HepG2 (cell line): ENCODE results near the gene CCDC88A. TPM values are rescaled to one million over a fixed set of nuclear protein-coding genes. Genes with fewer than 3 reads are reported as not detected.

Experiments
- ATAC-seq: fragments of 200-7000 bp; cut with Tn5 transposase; 3 replicates; pipeline ENCODE4 v1.9.1; 2020; ENCODE audit warnings: mild to moderate bottlenecking, moderate library complexity
- BruUV-seq: library from RNA; stranded (reverse); fragments of 400-500 nt; replicated peaks from 2 replicates; lab custom pipeline; 2021; lab: Mats Ljungman, UMichigan
- CTCF ChIA-PET: fragments of 300-600 bp; formaldehyde crosslinking; extraction: SDS; loops from one replicate; lab custom pipeline; 2021; ENCODE audit warnings: low total read pairs, inconsistent platforms, low intra/inter-chr PET ratio; lab: Yijun Ruan, JAX
- POLR2A ChIA-PET: fragments of 350-600 bp; sonication (Branson Sonifier 250); formaldehyde crosslinking; loops from one replicate; lab custom pipeline; 2020; ENCODE audit warnings: antibody characterized with exemption, inconsistent platforms; lab: Yijun Ruan, JAX
- DNase-seq: peaks from one replicate; pipeline ENCODE4 v3.0.0-alpha.2; 2015; ENCODE audit warnings: low spot score
- FAIRE-seq: peaks from 3 replicates; lab custom pipeline; 2011; peaks lifted over from hg19 to GRCh38; lab: Jason Lieb, UNC
- H2AFZ ChIP-seq: one replicate; pipeline ENCODE4 v1.6.1; 2011; ENCODE audit warnings: low read length, inconsistent platforms
- H3K27ac ChIP-seq: fragments of 300-600 bp; 3 replicates; pipeline ENCODE4 v1.8.0; 2011; ENCODE audit warnings: mixed run types, mild to moderate bottlenecking, mixed read lengths, low read length, inconsistent platforms; ENCODE audit not compliant: insufficient read depth; ENCODE audit errors: extremely low read length
- H3K27me3 ChIP-seq, 2 experiments: fragments of 200-600 bp in 1 of 2; 2 replicates in 1 of 2; 3 replicates in 1 of 2; pipeline versions ENCODE4 v1.6.0 to v1.8.0; 2011; ENCODE audit warnings: low read length in 2 of 2, mild to moderate bottlenecking in 2 of 2, moderate library complexity in 2 of 2, inconsistent platforms in 1 of 2; ENCODE audit not compliant: insufficient read depth in 2 of 2, control insufficient read depth in 1 of 2
- H3K36me3 ChIP-seq, 2 experiments: fragments of 200-600 bp in 1 of 2; replicated peaks in 1 of 2; 2 replicates in 1 of 2; 3 replicates in 1 of 2; pipeline versions ENCODE4 v1.5.1 to v1.8.0; 2011; ENCODE audit warnings: low read length in 2 of 2, inconsistent platforms in 1 of 2; ENCODE audit not compliant: insufficient read depth in 2 of 2, control insufficient read depth in 1 of 2
- H3K4me1 ChIP-seq: 2 replicates; pipeline ENCODE4 v1.5.1; 2012; ENCODE audit warnings: low read length, inconsistent platforms; ENCODE audit not compliant: insufficient read depth
- H3K4me2 ChIP-seq: 2 replicates; pipeline ENCODE4 v1.6.0; 2011; ENCODE audit warnings: low read depth, low read length, inconsistent platforms
- H3K4me3 ChIP-seq, 3 experiments: fragments of 200-600 bp in 1 of 3; sonication (generic), shearing (Covaris generic) in 1 of 3; replicated peaks in 1 of 3; 2 replicates each; pipeline ENCODE4 v1.5.1; 2011 to 2016; ENCODE audit warnings: low read length in 3 of 3, inconsistent platforms in 2 of 3, low read depth in 2 of 3, mild to moderate bottlenecking in 2 of 3, control low read depth in 1 of 3, mixed read lengths in 1 of 3; ENCODE audit not compliant: insufficient read depth in 1 of 3
- H3K79me2 ChIP-seq: one replicate; pipeline ENCODE4 v1.6.1; 2011; ENCODE audit warnings: low read length, inconsistent platforms; ENCODE audit not compliant: insufficient read depth
- H3K9ac ChIP-seq: 2 replicates; pipeline ENCODE4 v1.6.0; 2011; ENCODE audit warnings: mild to moderate bottlenecking, low read depth, low read length, inconsistent platforms; ENCODE audit not compliant: insufficient read depth
- H3K9me3 ChIP-seq: 2 replicates; pipeline ENCODE4 v1.5.1; 2012; ENCODE audit warnings: mild to moderate bottlenecking, low read length
- H4K20me1 ChIP-seq: 2 replicates; pipeline ENCODE4 v1.6.0; 2011; ENCODE audit warnings: inconsistent platforms, mild to moderate bottlenecking, low read length, moderate library complexity; ENCODE audit not compliant: insufficient read depth
- CTCF ChIP-seq: sonication (generic); formaldehyde crosslinking; IDR thresholded peaks from 2 replicates; pipeline ENCODE4 v1.5.0; 2020; ENCODE audit warnings: mild to moderate bottlenecking, missing genetic modification reagents, moderate library complexity
- GTF3A ChIP-seq: sonication (generic); formaldehyde crosslinking; conservative IDR thresholded peaks from 2 replicates; pipeline ENCODE4 v1.4.0; 2020; ENCODE audit warnings: mild to moderate bottlenecking, missing genetic modification reagents
- MATR3 ChIP-seq: sonication (generic); formaldehyde crosslinking; IDR thresholded peaks from 2 replicates; pipeline ENCODE4 v1.4.0; 2020; ENCODE audit warnings: missing genetic modification reagents
- RCOR2 ChIP-seq: IDR thresholded peaks from 2 replicates; pipeline ENCODE4 v1.6.1; 2016; ENCODE audit warnings: missing biosample characterization, missing genetic modification reagents
- RNF219 ChIP-seq: sonication (generic); formaldehyde crosslinking; IDR thresholded peaks from 2 replicates; pipeline ENCODE4 v1.5.0; 2020; ENCODE audit warnings: mild to moderate bottlenecking, missing genetic modification reagents
- RORA ChIP-seq: sonication (generic); formaldehyde crosslinking; IDR thresholded peaks from 2 replicates; pipeline ENCODE4 v1.5.0; 2020; ENCODE audit warnings: mild to moderate bottlenecking, missing genetic modification reagents, moderate library complexity
- TAF15 ChIP-seq: fragments of 200-400 bp; formaldehyde crosslinking; IDR thresholded peaks from one replicate; pipeline ENCODE4 v1.6.1; 2018; ENCODE audit warnings: mild to moderate bottlenecking, low read depth, low read length; ENCODE audit not compliant: poor library complexity, severe bottlenecking
- ZNF576 ChIP-seq: sonication (generic); formaldehyde crosslinking; IDR thresholded peaks from 2 replicates; pipeline ENCODE4 v1.4.0; 2020; ENCODE audit warnings: mild to moderate bottlenecking, missing genetic modification reagents
- ZNF83 ChIP-seq: sonication (generic); formaldehyde crosslinking; IDR thresholded peaks from 2 replicates; pipeline ENCODE4 v1.4.0; 2020; ENCODE audit warnings: missing genetic modification reagents, mild to moderate bottlenecking, borderline replicate concordance
- ZSCAN22 ChIP-seq: sonication (generic); formaldehyde crosslinking; IDR thresholded peaks from 2 replicates; pipeline ENCODE4 v1.4.0; 2020; ENCODE audit warnings: mild to moderate bottlenecking, missing genetic modification reagents
- WGBS: methylation state at CpG from one replicate; pipeline ENCODE4 v1.1.6; 2017; ENCODE audit warnings: low lambda C conversion rate; 5-methylcytosine and 5-hydroxymethylcytosine counted together
- in situ Hi-C: cut with HindIII; loops from 2 replicates; pipeline ENCODE4 v1.10.0; 2017; ENCODE audit warnings: low pct_unique_long_range_greater_than_20kb; ENCODE audit not compliant: extremely low pct_ligation_motif_present
- intact Hi-C: fragments of 100-400 bp; cut with micrococcal nuclease; formaldehyde crosslinking; loops from one replicate; pipeline ENCODE4 v1.10.0; 2022; ENCODE audit not compliant: unreplicated experiment
- polyA plus RNA-seq, 8 experiments: library from polyadenylated mRNA; depleted of rRNA in 3 of 8; stranded (reverse) in 7 of 8; unstranded in 1 of 8; fragments of >200 nt; fragmentation: Illumina TruSeq in 4 of 8; extraction: Trizol in 4 of 8; gene quantifications; 2 replicates each; pipeline versions ENCODE4 v1.2.1 to v1.2.3, GENCODE V29; 2011 to 2016; ENCODE audit warnings: low read depth in 4 of 8, missing spikeins in 1 of 8, mixed read lengths in 1 of 8; ENCODE audit not compliant: insufficient read depth in 1 of 8
- total RNA-seq, 5 experiments: library from RNA; depleted of rRNA; stranded (reverse); fragments of >200 nt; fragmentation: Illumina TruSeq; extraction: Trizol; gene quantifications; 2 replicates each; pipeline ENCODE4 v1.2.3, GENCODE V29; 2016; ENCODE audit warnings: low read depth in 1 of 5

The CCDC88A gene
- total and polyA plus RNA-seq, 2 of the 13 experiments (the other 11 are each of a cell fraction or from before 2014, with no cell fraction given) = 43.2 to 84.1 TPM

- TF ChIP-seq CTCF (CRISPR knock-in tag) (peak; percentile 64), MATR3 (CRISPR knock-in tag) (no peak), TAF15 (peak; percentile 94), RCOR2 (CRISPR knock-in tag) (no peak; the same call in 1 of the 2 replicates), ZNF83 (peak; percentile 93; the same call in 1 of the 2 replicates), GTF3A (CRISPR knock-in tag) (no peak; the same call in 1 of the 2 replicates)
These were observed 150.6 kb downstream of the CCDC88A start, which contains the start of gene MTIF2 (continued) for GRCh38 chr2:55268907-55269644.

GRCh38 chr2:55268288-55268906, 151.3 kb downstream of the CCDC88A start:
- peaks cover 16% of the 10 kb centered on the region for H3K4me1 ChIP-seq
- H3K36me3 ChIP-seq = peaks cover 1 to 23% of the 10 kb centered on the region in 2 experiments; a peak in 3 of 5 replicates
- H3K4me3 ChIP-seq = peak overlapping the region; percentile 73 to 81 (median 73)
- H3K9me3 ChIP-seq = no peaks in the 10 kb centered on the region
- intact Hi-C loops = loop anchor here (2.0 kb wide), 1 partner anchor 36 kb away; the partner anchor contains the start of genes CLHC1 and RPS27A
- H3K79me2 ChIP-seq = peaks cover 6% of the 10 kb centered on the region
- H3K9ac ChIP-seq = peak overlapping the region; percentile 95
- BruUV-seq = TSS peak; percentile 95
- DNase-seq (peak; percentile 23), FAIRE-seq (no peak), ATAC-seq (peak; percentile 13)
- in situ Hi-C loops = loop anchor here (5.0 kb wide), 1 partner anchor 36 kb away; the partner anchor contains the start of genes CLHC1 and RPS27A
- H4K20me1 ChIP-seq = no peaks in the 10 kb centered on the region
- H3K27me3 ChIP-seq = no peaks in the 10 kb centered on the region; a peak in 1 of 5 replicates
- peak overlapping the region; percentile 87 for H3K4me2 ChIP-seq
- WGBS = 4% methylated on average over 13 of the region's 13 CpGs
- peak overlapping the region; percentile 73 for H2AFZ ChIP-seq
- ChIA-PET POLR2A (interaction anchor here (1.0 to 1.7 kb wide), 3 partner anchors 13 to 218 kb away, joined by 4 to 11 read pairs (median 5); partner anchors contain the start of genes CLHC1, RPS27A and RTN4), CTCF (no interaction called here)
- H3K27ac ChIP-seq = peak overlapping the region; percentile 91
- 0 out of 2 replicates have a peak, but pooled peaks have one; percentile 15 for TF ChIP-seq RORA (CRISPR knock-in tag)
- peak; percentile 44 for TF ChIP-seq RNF219 (CRISPR knock-in tag)
- peak; percentile 55; the same call in 1 of the 2 replicates for TF ChIP-seq ZNF576 (CRISPR knock-in tag)
- 0 out of 2 replicates have a peak, but pooled peaks have one; percentile 19 for TF ChIP-seq ZSCAN22 (CRISPR knock-in tag)
